GM21737 (cell line): Measurements from ENCODE around the gene SKAP1.
A peak's percentile ranks its signal among the peaks of the same experiment; 100 is the strongest.

Experiments used
- ATAC-seq: cut with Tn5 transposase; IDR thresholded peaks from one replicate; pipeline ENCODE4 v1.9.1; 2021; ENCODE audit warnings: mild to moderate bottlenecking, moderate library complexity; ENCODE audit not compliant: unreplicated experiment

Gene SKAP1

DNA sequence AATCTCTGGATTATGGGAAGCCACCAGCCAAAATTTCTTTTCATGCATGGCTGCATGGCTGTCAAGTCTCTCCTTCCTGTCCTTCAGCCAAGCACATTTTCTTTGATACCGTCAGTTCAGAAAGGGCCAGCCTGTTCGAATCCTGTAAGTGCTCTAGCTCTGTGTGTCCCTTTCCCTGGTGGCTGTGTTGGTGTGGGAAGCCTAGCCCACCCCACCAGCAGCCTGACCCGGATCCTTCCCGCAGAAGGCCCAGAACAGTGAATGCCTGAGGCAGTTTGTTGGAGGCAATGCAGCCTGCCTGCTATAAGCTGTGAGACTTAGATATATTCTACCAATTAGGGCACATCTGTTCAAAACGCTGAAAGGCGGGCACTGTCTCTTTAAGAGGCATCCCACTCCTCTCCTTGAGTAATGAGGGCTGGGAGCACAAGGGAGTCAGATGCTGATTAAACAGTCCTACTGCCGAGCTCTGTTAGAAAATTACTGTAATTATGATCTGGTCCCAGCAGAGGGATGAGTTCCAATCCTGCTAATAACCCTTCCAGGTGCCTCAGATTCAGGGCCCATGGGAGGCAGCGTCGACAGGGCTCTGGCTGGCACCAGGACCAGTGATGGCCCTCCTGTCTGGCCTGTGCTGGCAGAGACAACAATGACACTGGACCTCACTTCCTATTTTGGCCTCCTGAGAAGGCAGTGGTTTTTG lies 304.0 kb downstream of the SKAP1 start:
- no peak for ATAC-seq

- ATAC-seq = no peak
Measured at GRCh38 chr17:48123776-48124388, 306.1 kb downstream of the SKAP1 start.

DNA sequence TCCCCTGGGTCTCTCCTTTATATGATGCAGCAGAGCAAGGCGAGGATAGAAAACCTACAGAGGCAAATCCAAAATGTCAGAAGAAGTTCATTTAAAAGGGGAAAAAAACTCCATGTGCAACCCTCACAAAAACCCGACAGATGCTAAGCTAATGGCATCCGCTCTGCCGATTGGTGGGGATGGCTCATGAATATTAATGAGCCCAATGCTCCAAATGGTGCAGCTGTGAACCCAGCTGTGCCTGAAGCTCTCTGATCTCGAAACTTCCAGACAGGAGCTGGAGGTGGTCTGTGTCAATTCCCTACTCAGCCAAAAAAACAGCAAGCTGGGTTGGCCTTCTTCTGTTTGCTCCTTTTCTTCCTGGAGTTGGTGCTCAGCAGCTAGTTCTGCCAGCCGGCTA lies 306.9 kb downstream of the SKAP1 start:
- ATAC-seq = no peak

GRCh38 chr17:48122665-48123045 lies 307.4 kb downstream of the SKAP1 start:
- ATAC-seq = no peak

DNA sequence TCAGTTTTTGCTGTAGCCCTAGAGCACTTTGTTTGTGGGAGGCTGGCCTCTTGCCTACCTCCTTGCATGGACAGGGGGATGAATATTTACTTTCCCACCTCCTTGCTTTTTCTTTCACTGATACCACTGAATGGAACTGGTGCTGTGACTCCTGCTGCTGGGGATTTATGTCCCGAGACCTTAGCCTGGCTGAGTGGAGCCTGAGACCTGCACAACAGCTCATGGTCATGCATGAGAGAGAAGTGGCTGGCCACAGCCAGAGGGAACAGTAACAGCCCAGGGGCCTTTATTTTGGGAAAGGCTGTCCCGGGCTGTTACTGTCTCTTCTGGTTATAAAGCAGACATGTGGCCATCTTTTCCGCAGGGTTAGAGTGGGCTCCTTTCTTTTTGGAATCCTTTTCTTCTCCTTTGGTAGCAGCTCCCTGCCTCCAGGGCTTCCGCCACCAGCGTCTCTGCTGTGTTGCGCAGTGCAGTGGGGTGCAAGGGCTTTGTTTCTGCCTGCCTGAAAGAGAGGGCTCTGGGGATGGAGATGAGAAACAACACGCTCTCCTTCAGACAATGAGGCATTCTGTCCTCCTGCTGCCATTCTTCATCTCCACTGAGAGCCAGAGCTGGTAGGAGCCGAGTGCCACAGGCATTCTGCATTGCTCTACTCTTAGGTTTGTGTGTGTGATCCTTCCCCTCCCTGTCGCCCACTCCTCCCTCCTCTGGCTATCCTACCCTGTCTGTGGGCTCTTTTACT lies 307.9 kb downstream of the SKAP1 start:
- no peak for ATAC-seq

DNA sequence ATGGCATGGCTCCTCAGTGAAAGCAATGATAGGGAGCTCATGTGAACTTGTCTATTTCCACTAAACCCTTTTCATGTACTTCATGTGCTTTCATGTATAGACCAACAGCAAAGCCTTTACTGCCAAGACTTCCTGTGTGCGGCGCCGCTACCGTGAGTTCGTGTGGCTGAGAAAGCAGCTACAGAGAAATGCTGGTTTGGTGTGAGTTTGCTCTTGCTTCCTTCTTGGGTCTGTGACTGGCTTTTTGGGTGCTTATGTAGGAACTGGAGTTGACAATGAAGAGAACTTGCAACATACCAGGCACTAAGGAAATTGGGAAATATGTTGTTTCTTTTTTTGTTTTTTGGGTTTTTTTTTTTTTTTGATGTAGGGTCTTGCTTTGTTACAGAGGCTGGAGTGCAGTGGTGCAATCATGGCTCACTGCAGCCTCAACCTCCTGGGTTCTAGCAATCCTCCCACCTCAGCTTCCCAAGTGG lies 316.8 kb downstream of the SKAP1 start:
- ATAC-seq = no peak

DNA sequence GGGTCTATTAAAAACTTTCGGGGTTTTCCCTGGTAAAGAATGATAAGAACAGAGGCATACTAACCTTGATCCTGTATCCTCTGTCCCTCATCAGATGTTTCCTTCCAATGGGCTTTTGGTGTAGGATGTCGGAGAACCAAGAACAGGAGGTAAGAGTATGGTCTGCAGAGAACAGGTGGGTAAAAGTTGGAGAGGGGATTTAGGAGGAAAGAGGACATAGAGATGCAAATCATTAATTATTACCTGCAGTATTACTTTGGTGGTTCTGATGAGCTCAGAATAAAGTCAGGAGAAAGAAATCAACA lies 318.1 kb downstream of the SKAP1 start:
- ATAC-seq = no peak

DNA sequence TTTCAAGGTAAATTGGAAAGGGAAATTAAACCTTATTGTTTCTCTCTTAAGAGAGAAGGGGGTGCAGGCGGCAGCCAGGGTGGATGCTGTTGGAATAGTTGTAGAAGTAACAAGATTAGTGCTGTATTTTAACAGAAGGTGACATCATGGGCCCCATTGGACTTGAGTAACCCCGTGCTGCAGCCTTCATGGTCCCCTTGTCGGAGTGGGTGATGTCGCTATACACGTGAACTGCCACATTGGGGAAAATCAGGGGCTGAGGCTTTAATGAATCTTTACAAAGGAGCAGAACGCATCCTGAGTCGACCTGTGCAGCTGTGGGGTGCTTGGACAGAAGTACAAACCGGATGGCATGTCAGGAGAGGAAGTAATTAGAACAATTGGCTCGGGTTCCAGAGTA lies 319.3 kb downstream of the SKAP1 start:
- no peak for ATAC-seq

- peak; percentile 79 for ATAC-seq
Measured at GRCh38 chr17:48107137-48108055, 322.6 kb downstream of the SKAP1 start, which contains the start of gene SNX11. TSS of gene SNX11 (plus strand) at chr17:48107766. CDS start at chr17:48112044, 4,278 bp downstream.

DNA sequence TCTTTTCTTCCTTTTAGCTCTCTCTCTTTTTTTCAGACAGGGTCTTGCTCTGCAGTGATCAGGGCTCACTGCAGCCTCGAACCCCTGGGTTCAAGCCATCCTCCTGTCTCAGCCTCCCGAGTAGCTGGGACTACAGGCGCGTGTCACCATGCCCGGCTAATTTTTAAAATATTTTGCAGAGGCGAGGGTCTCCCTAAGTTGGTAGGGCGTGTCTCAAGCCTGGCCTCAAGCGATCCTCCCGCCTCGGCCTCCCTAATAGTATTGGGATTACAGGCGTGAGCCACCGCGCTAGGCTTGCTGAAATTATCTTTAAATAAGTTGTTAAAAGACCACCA lies 323.2 kb downstream of the SKAP1 start:
- ATAC-seq = no peak

DNA sequence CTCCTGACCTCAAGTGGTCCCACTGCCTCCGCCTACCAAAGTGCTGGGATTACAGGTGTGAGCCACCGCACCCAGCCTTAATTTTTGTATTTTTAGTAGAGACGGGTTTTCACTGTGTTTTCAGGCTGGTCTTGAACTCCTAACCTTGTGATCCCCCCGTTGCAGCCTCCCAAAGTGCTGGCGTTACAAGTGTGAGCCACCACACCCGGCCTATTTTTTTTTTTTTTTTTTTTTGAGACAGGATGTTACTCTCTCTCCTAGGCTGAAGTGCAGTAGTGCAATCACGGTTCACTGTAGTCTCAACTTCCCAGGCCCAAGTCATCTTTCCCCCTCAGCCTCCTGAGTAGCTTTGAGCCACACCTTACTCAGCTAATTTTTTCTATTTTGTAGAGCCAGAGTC lies 325.6 kb downstream of the SKAP1 start:
- no peak for ATAC-seq

- ATAC-seq = no peak
Measured at GRCh38 chr17:48102798-48103715, 327.0 kb downstream of the SKAP1 start.

DNA sequence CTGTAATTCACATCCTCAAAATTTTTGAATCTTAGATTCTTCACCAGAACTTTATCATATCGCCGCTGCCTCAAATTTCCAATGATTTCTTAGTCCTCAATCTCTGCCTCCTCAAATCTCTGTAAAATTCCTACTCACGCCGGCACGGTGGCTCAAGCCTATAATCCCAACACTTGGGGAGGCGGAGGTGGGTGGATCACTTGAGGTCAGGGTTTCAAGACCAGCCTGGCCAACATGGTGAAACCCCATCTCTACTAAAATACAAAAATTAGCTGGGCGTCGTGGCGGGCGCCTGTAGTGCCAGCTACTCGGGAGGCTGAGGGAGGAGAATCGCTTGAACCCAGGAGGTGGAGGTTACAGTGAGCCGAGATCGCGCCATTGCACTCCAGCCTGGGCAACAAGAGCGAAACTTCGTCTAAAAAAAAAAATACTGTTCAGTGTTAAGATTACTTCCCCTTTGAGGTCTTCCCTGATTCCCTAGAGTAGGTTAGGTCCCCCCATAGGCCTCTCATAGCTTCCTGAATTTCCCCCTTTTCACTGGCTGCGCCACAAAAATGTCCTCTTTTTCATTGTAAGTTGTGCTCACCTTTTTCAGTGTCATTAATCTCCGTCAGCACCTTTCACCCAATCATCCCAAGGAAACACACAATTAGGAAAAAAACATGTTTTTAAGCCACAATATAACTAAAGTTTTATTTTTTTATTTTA lies 327.8 kb downstream of the SKAP1 start:
- no peak for ATAC-seq

GRCh38 chr17:48101012-48101720 lies 328.8 kb downstream of the SKAP1 start, which contains the start of gene CBX1:
TSS of gene CBX1 (minus strand) at chr17:48101478. CDS start at chr17:48077004, 24,474 bp downstream.
- ATAC-seq = peak; percentile 84

DNA sequence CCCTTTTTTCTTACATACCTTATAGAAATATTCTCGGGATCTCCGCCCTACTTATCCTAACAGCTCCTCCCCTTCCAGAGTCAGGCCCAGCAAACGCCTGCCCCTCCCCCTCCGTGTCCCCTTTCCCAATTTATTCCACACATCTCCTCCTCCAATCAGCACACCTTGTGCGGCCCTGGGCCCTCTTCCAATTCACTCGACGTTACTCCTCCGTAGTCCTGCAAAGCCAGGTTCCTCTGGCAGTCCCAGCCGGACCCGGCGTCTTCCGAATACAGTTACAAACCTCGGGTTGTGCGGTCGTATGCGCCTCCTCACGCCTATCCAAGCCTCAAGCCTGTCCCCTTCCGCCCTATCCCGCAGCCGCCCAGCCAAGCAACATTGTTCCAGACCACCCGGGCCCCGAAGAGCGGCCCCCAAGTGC lies 329.4 kb downstream of the SKAP1 start:
- ATAC-seq = peak; percentile 7

DNA sequence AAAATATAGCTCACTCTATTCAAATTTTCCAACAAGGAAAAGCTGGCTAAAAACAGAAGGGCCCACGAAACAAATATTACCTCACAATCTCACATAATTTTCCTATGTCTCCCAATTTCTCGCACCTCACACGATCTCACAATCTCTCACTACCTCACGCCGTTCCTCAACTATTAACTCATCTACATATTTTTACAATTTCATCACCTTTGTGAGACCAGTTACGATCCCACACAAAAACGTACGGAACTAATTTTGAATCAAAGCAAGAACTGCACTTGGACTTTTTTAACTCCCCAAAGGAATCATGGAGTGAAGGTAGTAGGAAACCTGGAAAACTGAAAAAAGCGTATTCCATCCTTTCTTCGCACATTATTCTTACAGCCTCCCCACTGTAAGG lies 329.9 kb downstream of the SKAP1 start:
- ATAC-seq = no peak

DNA sequence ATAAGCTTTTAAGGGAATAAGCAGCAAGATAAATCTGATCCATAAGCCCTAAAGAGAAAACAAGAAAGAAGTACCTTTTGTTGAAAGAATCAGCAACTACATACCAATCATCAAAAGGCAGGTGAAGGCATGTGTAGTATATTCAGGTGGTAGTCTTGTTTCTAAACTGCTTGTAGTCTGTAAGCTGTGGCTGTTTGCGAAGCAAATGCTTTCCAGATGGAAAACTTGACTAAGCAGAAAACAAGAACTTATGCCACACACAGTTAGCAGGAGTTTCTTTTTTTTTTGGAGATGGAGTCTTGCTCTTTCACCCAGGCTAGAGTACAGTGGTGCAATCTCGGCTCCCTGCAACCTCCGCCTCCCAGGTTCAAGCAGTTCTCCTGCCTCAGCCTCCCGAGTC lies 334.4 kb downstream of the SKAP1 start:
- ATAC-seq = no peak

DNA sequence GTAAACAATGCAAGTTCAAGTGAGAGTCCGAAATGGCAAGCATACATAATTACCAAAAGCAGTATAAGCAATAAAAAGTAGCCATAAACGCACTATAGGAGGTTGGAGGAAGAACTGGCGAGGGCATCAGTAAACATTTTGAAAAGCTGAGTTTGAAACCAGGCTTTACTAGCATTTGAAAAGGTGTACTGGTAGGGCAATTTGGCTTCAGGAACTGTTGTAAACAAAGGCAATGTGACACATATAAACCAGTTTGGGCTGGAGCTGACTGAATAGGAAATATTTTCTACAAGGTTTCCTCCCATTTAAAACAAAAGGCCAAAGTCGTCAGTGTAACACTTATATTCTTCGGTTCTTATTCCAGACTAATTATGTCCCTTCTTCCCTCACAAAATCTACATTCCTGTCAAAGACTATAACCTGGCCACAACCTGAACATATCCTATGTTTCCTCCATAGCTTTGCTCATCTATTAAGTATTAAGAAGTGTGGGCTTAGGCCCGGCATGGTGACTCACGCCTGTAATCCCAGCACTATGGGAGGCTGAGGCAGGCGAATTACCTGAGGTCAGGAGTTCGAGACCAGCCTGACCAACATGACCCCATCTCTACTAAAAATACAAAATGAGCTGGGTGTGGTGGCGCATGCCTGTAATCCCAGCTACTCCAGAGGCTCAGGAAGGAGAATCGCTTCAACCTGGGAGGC lies 336.5 kb downstream of the SKAP1 start:
- ATAC-seq = no peak
